ENCODE data around the gene GRAMD4. TPM values are rescaled to one million over a fixed set of nuclear protein-coding genes. Genes with fewer than 3 reads are reported as not detected.
A peak's percentile ranks its signal among the peaks of the same experiment; 100 is the strongest.

The GRAMD4 gene
- total and polyA plus RNA-seq, 2 experiments from 2014 or later = 21.8 to 31.0 TPM

GRCh38 chr22:46594947-46595298 lies 25.3 kb upstream of the GRAMD4 start:
- Histone ChIP-seq H4K20me1 (ENCODE audit: insufficient read depth, poor library complexity, severe bottlenecking) (peaks cover 4% of the 10 kb centered on the region), H3K4me1 (ENCODE audit: insufficient read depth) (peaks cover 3% of the 10 kb centered on the region), H3K4me2 (no peak overlapping the region), H3K9me2 (replicated peaks; ENCODE audit: insufficient read depth) (no peaks in the 10 kb centered on the region), H3K27ac (no peak overlapping the region), H3K79me2 (peaks cover 48% of the 10 kb centered on the region), H3K27me3 (no peaks in the 10 kb centered on the region), H3K36me3 (replicated peaks; ENCODE audit: insufficient read depth, low read depth) (no peaks in the 10 kb centered on the region), H2AFZ (no peak overlapping the region), H3K4me3 (no peak overlapping the region), H3K9me3 (ENCODE audit: low read depth) (no peaks in the 10 kb centered on the region)
- no peak for TF ChIP-seq CTCF (IDR thresholded peaks at IDR 0.05; ENCODE audit: poor library complexity)
- TF ChIP-seq EZH2 (IDR thresholded peaks at IDR 0.05; ENCODE audit: borderline replicate concordance) = no peak
- no peak for DNase-seq (ENCODE audit: low spot score)
- WGBS (ENCODE audit: low lambda C conversion rate, missing lambda C conversion rate) = 96% methylated on average over 17 of the region's 17 CpGs

- Histone ChIP-seq H3K27ac (no peak overlapping the region), H3K4me2 (no peak overlapping the region), H4K20me1 (ENCODE audit: insufficient read depth, poor library complexity, severe bottlenecking) (peaks cover 4% of the 10 kb centered on the region), H3K36me3 (replicated peaks; ENCODE audit: insufficient read depth, low read depth) (no peaks in the 10 kb centered on the region), H3K4me3 (no peak overlapping the region), H3K9me3 (ENCODE audit: low read depth) (no peaks in the 10 kb centered on the region), H2AFZ (no peak overlapping the region), H3K79me2 (peaks cover 53% of the 10 kb centered on the region), H3K4me1 (ENCODE audit: insufficient read depth) (peaks cover 3% of the 10 kb centered on the region), H3K27me3 (no peaks in the 10 kb centered on the region), H3K9me2 (replicated peaks; ENCODE audit: insufficient read depth) (no peaks in the 10 kb centered on the region)
- 93% methylated on average over 8 of the region's 8 CpGs for WGBS (ENCODE audit: low lambda C conversion rate, missing lambda C conversion rate)
- no peak for TF ChIP-seq CTCF (IDR thresholded peaks at IDR 0.05; ENCODE audit: poor library complexity)
- no peak for TF ChIP-seq EZH2phosphoT487 (IDR thresholded peaks at IDR 0.05; ENCODE audit: low read depth, severe bottlenecking, unreplicated experiment)
- TF ChIP-seq EZH2 (IDR thresholded peaks at IDR 0.05; ENCODE audit: borderline replicate concordance) = no peak
- DNase-seq (ENCODE audit: low spot score) = peak; percentile 3
Measured at GRCh38 chr22:46595545-46595944, 24.6 kb upstream of the GRAMD4 start.

DNA sequence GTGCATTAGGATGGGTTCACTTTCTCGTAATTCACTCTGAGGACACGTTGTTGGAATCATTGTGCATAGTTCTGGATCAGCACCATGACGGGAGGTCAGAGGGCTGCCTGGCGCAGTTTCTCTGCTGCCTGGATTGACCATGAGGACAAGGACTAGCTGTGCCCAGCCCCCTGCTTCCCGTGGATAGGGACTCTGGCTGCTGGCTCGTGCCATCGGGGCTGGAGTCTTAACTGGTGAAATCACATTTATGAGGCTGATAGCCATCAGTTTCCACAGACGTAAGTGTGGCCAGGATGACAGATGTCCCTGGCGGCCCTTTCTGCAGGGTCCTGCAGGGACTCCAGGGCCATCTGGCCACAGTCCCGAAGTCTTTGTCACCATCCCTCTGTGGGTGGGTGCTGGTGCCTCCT lies 24.1 kb upstream of the GRAMD4 start:
- Histone ChIP-seq H3K27me3 (no peaks in the 10 kb centered on the region), H3K4me1 (ENCODE audit: insufficient read depth) (peaks cover 3% of the 10 kb centered on the region), H3K9me2 (replicated peaks; ENCODE audit: insufficient read depth) (no peaks in the 10 kb centered on the region), H4K20me1 (ENCODE audit: insufficient read depth, poor library complexity, severe bottlenecking) (peaks cover 4% of the 10 kb centered on the region), H3K9me3 (ENCODE audit: low read depth) (no peaks in the 10 kb centered on the region), H3K36me3 (replicated peaks; ENCODE audit: insufficient read depth, low read depth) (no peaks in the 10 kb centered on the region), H3K79me2 (peaks cover 58% of the 10 kb centered on the region), H3K27ac (no peak overlapping the region), H3K4me2 (no peak overlapping the region), H3K4me3 (no peak overlapping the region), H2AFZ (no peak overlapping the region)
- peak; percentile 2 for DNase-seq (ENCODE audit: low spot score)
- 69% methylated on average over 10 of the region's 10 CpGs for WGBS (ENCODE audit: low lambda C conversion rate, missing lambda C conversion rate)
- no peak for TF ChIP-seq CTCF (IDR thresholded peaks at IDR 0.05; ENCODE audit: poor library complexity)
- no peak for TF ChIP-seq EZH2 (IDR thresholded peaks at IDR 0.05; ENCODE audit: borderline replicate concordance)
- no peak for TF ChIP-seq EZH2phosphoT487 (IDR thresholded peaks at IDR 0.05; ENCODE audit: low read depth, severe bottlenecking, unreplicated experiment)

DNA sequence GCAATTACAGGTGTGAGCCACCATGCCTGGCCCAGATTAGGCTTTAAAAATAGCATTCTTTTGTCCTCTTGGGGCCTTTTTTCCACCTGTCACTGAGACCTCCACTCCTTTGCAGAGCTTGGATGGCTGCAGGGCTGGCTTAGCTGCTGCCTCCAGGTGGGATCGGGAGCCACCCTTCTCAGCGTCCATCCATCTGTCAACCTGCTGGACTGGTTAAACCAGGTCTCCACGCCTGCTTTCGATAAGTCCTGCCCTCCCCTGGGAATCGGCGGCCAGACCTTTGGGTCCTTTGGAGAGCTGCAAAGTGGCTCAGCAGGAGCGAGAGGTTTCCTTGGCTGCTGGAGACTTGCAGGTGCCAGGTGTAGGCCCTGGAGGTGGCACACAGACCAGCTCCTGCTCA lies 23.4 kb upstream of the GRAMD4 start:
- H3K27ac ChIP-seq = peak overlapping the region; percentile 62
- H3K27me3 ChIP-seq = no peaks in the 10 kb centered on the region
- H2AFZ ChIP-seq = no peak overlapping the region
- no peaks in the 10 kb centered on the region for H3K9me2 ChIP-seq (replicated peaks; ENCODE audit: insufficient read depth)
- H3K4me2 ChIP-seq = peak overlapping the region; percentile 65
- peaks cover 3% of the 10 kb centered on the region for H3K4me1 ChIP-seq (ENCODE audit: insufficient read depth)
- WGBS (ENCODE audit: low lambda C conversion rate, missing lambda C conversion rate) = 36% methylated on average over 7 of the region's 7 CpGs
- DNase-seq (ENCODE audit: low spot score) = peak; percentile 84
- H3K9me3 ChIP-seq (ENCODE audit: low read depth) = no peaks in the 10 kb centered on the region
- peaks cover 4% of the 10 kb centered on the region for H4K20me1 ChIP-seq (ENCODE audit: insufficient read depth, poor library complexity, severe bottlenecking)
- no peaks in the 10 kb centered on the region for H3K36me3 ChIP-seq (replicated peaks; ENCODE audit: insufficient read depth, low read depth)
- no peak overlapping the region for H3K4me3 ChIP-seq
- TF ChIP-seq CTCF (IDR thresholded peaks at IDR 0.05; ENCODE audit: poor library complexity) (peak; percentile 35), EZH2phosphoT487 (IDR thresholded peaks at IDR 0.05; ENCODE audit: low read depth, severe bottlenecking, unreplicated experiment) (no peak), EZH2 (IDR thresholded peaks at IDR 0.05; ENCODE audit: borderline replicate concordance) (no peak)
- peaks cover 65% of the 10 kb centered on the region for H3K79me2 ChIP-seq
